ENCODE results near the gene PLK3.

Gene PLK3

DNA sequence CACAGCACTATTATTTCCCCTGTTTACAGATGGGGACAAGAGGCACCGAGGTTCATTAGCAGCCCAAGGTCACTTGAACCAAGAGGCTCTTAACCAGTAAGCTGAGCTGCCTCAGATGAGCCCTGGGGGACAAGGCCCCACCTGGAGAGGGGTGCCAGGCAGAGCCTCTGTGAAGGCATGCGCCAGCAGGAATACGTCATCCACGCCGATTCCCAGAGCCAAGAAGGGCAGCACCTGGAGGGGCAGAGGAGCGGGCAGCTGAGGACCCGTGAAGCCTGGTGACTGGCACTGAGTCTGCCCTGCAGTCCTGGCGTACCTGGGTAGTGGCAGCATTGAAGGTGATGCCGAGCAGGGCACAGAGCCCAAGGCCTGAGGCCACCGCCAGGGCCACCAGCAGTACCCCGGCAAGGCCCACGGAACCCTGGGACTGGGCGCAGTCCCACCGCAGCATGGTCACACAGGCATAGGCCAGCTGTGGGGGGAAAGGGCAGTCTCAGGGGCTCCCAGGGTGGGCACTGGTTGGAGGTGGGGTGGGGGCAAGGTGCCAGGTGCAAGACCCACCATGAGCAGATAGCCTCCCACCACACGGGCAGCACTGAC lies 28.8 kb downstream of the PLK3 start:
- ATAC-seq = no peak
- TF ChIP-seq ZNF70 (CRISPR knock-in tag; IDR thresholded peaks at IDR 0.05) (no peak), RARB (CRISPR knock-in tag; IDR thresholded peaks at IDR 0.05) (no peak), ZNF8 (CRISPR knock-in tag; IDR thresholded peaks at IDR 0.05) (no peak), CSDC2 (CRISPR knock-in tag; IDR thresholded peaks at IDR 0.05) (no peak), ZC3H10 (CRISPR knock-in tag; IDR thresholded peaks at IDR 0.05) (no peak), PPARA (CRISPR knock-in tag; IDR thresholded peaks at IDR 0.05; ENCODE audit: borderline replicate concordance) (no peak)

DNA sequence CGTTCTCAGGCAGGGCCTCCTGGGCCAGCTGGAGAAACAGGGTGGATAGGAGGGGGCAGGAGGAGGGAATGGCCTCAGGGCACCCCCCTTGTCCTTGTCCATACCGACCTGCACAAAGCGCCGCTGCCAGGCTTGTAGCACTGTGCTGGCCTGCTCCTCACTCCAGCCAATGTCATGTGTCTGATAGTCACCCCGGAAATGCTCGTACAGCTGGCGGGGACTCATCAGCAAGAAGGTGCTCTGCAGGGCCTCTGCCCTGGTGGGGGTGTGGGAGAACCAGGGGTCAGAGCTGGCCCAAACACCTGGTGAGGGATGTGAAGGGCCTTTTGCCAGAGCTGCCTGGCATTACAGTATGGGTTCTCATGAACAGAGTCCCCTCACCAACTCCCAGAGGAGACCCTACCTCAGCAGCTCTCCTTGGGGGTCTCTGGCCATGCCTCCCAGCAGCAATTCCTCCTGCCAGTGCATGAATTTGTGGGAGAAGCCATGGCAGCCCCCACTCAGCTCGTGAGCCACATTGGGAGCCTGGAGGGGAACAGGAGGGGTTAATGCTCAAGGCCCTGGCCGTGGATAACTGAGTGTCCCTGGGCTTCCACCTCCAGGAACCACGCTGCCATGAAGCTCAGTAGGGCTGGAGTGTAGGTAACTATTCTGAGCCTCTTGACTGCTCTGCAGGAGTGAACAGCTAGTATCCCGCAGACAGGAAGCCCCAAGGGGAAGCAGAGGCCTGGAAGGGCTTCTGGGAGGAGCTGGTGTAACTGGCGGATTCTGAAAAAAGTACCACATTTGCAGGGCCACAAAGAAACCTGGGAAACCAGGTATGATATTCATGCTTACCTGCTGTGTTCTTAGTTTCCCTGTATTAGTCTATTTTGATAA lies 29.6 kb downstream of the PLK3 start:
- no peak for ATAC-seq
- TF ChIP-seq ZNF565 (CRISPR knock-in tag; conservative IDR thresholded peaks at IDR 0.05; ENCODE audit: low read depth) = no peak

DNA sequence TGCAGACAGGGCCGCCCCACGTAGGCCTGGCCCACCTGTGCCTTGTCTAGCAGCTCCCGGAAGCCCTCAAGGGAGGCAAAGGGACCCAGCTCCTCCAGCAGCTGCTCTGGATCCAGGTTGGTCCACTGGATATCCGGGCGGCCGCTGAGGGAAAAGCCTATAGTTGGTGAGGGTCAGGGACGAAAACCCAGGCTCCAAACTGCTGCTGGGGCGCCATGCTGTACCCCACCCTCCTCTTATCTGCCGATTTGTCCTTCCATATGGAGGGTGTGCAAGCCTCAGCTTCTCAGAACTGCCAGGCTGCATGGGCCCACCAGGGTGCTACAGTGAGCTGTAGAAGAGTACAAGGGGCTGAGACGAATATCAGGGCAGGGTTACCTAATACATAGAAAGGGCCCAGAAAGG lies 30.7 kb downstream of the PLK3 start:
- ATAC-seq = no peak
- TF ChIP-seq OSR1 (CRISPR knock-in tag; IDR thresholded peaks at IDR 0.05) (no peak), ISL1 (CRISPR knock-in tag; IDR thresholded peaks at IDR 0.05) (no peak), ZFP3 (CRISPR knock-in tag; IDR thresholded peaks at IDR 0.05) (no peak), SNAI2 (CRISPR knock-in tag; IDR thresholded peaks at IDR 0.05) (no peak), BACH2 (CRISPR knock-in tag; IDR thresholded peaks at IDR 0.05; ENCODE audit: borderline replicate concordance) (no peak), CSDC2 (CRISPR knock-in tag; IDR thresholded peaks at IDR 0.05) (no peak), ZNF8 (CRISPR knock-in tag; IDR thresholded peaks at IDR 0.05) (no peak), ZNF565 (CRISPR knock-in tag; conservative IDR thresholded peaks at IDR 0.05; ENCODE audit: low read depth) (no peak), ZFP30 (CRISPR knock-in tag; IDR thresholded peaks at IDR 0.05) (no peak), ESRRG (CRISPR knock-in tag; IDR thresholded peaks at IDR 0.05) (no peak), TCF4 (CRISPR knock-in tag; IDR thresholded peaks at IDR 0.05; ENCODE audit: borderline replicate concordance) (no peak), ZC3H10 (CRISPR knock-in tag; IDR thresholded peaks at IDR 0.05) (no peak), ZNF70 (CRISPR knock-in tag; IDR thresholded peaks at IDR 0.05) (no peak)
- TF ChIP-seq, protein P1, sequence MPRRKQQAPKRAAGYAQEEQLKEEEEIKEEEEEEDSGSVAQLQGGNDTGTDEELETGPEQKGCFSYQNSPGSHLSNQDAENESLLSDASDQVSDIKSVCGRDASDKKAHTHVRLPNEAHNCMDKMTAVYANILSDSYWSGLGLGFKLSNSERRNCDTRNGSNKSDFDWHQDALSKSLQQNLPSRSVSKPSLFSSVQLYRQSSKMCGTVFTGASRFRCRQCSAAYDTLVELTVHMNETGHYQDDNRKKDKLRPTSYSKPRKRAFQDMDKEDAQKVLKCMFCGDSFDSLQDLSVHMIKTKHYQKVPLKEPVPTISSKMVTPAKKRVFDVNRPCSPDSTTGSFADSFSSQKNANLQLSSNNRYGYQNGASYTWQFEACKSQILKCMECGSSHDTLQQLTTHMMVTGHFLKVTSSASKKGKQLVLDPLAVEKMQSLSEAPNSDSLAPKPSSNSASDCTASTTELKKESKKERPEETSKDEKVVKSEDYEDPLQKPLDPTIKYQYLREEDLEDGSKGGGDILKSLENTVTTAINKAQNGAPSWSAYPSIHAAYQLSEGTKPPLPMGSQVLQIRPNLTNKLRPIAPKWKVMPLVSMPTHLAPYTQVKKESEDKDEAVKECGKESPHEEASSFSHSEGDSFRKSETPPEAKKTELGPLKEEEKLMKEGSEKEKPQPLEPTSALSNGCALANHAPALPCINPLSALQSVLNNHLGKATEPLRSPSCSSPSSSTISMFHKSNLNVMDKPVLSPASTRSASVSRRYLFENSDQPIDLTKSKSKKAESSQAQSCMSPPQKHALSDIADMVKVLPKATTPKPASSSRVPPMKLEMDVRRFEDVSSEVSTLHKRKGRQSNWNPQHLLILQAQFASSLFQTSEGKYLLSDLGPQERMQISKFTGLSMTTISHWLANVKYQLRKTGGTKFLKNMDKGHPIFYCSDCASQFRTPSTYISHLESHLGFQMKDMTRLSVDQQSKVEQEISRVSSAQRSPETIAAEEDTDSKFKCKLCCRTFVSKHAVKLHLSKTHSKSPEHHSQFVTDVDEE (CRISPR knock-in tag; IDR thresholded peaks at IDR 0.05) = no peak
- TF ChIP-seq, protein P2, sequence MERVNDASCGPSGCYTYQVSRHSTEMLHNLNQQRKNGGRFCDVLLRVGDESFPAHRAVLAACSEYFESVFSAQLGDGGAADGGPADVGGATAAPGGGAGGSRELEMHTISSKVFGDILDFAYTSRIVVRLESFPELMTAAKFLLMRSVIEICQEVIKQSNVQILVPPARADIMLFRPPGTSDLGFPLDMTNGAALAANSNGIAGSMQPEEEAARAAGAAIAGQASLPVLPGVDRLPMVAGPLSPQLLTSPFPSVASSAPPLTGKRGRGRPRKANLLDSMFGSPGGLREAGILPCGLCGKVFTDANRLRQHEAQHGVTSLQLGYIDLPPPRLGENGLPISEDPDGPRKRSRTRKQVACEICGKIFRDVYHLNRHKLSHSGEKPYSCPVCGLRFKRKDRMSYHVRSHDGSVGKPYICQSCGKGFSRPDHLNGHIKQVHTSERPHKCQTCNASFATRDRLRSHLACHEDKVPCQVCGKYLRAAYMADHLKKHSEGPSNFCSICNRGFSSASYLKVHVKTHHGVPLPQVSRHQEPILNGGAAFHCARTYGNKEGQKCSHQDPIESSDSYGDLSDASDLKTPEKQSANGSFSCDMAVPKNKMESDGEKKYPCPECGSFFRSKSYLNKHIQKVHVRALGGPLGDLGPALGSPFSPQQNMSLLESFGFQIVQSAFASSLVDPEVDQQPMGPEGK (CRISPR knock-in tag; IDR thresholded peaks at IDR 0.05; ENCODE audit: borderline replicate concordance) = no peak

DNA sequence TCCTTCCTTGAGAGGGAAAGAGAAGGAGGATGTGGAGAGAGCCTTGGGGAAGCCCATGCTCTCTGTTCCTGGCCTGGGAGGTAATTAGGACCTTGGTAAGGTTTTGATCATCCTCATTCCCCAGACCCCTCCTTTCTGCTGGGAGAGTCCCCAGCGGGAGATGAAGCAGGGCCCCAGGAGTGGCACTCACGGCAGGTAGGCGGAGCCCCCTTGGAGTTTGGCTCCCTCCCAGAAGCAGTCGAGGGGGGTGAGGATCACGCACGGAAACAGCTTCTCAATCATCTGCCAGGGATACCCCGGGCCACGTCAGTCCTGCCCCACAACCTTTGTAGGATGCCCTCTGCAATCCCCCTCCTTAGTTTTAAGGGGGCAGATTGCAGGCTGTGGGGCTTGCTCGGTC lies 31.3 kb downstream of the PLK3 start:
- no peak for TF ChIP-seq ZNF70 (CRISPR knock-in tag; IDR thresholded peaks at IDR 0.05)
- TF ChIP-seq, protein P3, sequence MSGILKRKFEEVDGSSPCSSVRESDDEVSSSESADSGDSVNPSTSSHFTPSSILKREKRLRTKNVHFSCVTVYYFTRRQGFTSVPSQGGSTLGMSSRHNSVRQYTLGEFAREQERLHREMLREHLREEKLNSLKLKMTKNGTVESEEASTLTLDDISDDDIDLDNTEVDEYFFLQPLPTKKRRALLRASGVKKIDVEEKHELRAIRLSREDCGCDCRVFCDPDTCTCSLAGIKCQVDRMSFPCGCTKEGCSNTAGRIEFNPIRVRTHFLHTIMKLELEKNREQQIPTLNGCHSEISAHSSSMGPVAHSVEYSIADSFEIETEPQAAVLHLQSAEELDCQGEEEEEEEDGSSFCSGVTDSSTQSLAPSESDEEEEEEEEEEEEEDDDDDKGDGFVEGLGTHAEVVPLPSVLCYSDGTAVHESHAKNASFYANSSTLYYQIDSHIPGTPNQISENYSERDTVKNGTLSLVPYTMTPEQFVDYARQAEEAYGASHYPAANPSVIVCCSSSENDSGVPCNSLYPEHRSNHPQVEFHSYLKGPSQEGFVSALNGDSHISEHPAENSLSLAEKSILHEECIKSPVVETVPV (CRISPR knock-in tag; IDR thresholded peaks at IDR 0.05) = no peak
- no peak for TF ChIP-seq ARNTL (CRISPR knock-in tag; IDR thresholded peaks at IDR 0.05; ENCODE audit: borderline replicate concordance, low read depth)
- no peak for TF ChIP-seq PPARA (CRISPR knock-in tag; IDR thresholded peaks at IDR 0.05; ENCODE audit: borderline replicate concordance)
- TF ChIP-seq ZFP30 (CRISPR knock-in tag; IDR thresholded peaks at IDR 0.05) = no peak
- TF ChIP-seq, protein P1 (CRISPR knock-in tag; IDR thresholded peaks at IDR 0.05) = no peak
- no peak for TF ChIP-seq ESRRG (CRISPR knock-in tag; IDR thresholded peaks at IDR 0.05)
- TF ChIP-seq RARB (CRISPR knock-in tag; IDR thresholded peaks at IDR 0.05) = no peak
- TF ChIP-seq BACH2 (CRISPR knock-in tag; IDR thresholded peaks at IDR 0.05; ENCODE audit: borderline replicate concordance) = no peak
- no peak for TF ChIP-seq ZFP3 (CRISPR knock-in tag; IDR thresholded peaks at IDR 0.05)
- TF ChIP-seq SNAI2 (CRISPR knock-in tag; IDR thresholded peaks at IDR 0.05) = no peak
- no peak for TF ChIP-seq ZC3H10 (CRISPR knock-in tag; IDR thresholded peaks at IDR 0.05)
- no peak for TF ChIP-seq ZNF8 (CRISPR knock-in tag; IDR thresholded peaks at IDR 0.05)
- no peak for TF ChIP-seq ZNF565 (CRISPR knock-in tag; conservative IDR thresholded peaks at IDR 0.05; ENCODE audit: low read depth)
- no peak for TF ChIP-seq TOX (CRISPR knock-in tag; IDR thresholded peaks at IDR 0.05; ENCODE audit: borderline replicate concordance)
- TF ChIP-seq GLIS3 (CRISPR knock-in tag; IDR thresholded peaks at IDR 0.05) = no peak
- TF ChIP-seq OSR1 (CRISPR knock-in tag; IDR thresholded peaks at IDR 0.05) = no peak
- no peak for TF ChIP-seq ISL1 (CRISPR knock-in tag; IDR thresholded peaks at IDR 0.05)
- no peak for TF ChIP-seq CSDC2 (CRISPR knock-in tag; IDR thresholded peaks at IDR 0.05)
- ATAC-seq = no peak
